ENCODE measurements around the gene ITPR2. TPM values are rescaled to one million over a fixed set of nuclear protein-coding genes. Genes with fewer than 3 reads are reported as not detected.

Gene ITPR2
- total and polyA plus RNA-seq, 4 donors = 4.1 to 47.0 (median 26.5) TPM

GRCh38 chr12:26445909-26446308 is 387.1 kb downstream of the ITPR2 start:
- Histone ChIP-seq H3K9ac (ENCODE audit: insufficient read depth in 1 of 2, low read length in 2 of 2) (no peak overlapping the region), H3K9me3 (ENCODE audit: control insufficient read depth in 4 of 4, insufficient read depth in 3 of 4, low read length in 3 of 4) (no peaks in the 10 kb centered on the region), H3K4me3 (no peak overlapping the region), H3K27me3 (ENCODE audit: control insufficient read depth in 3 of 3, insufficient read depth in 3 of 3, low read length in 2 of 3) (no peaks in the 10 kb centered on the region), H3K27ac (ENCODE audit: low read depth in 1 of 2, low read length in 1 of 2) (no peak overlapping the region), H3K4me1 (ENCODE audit: control insufficient read depth in 5 of 5, insufficient read depth in 5 of 5, low read length in 5 of 5) (peaks cover 0 to 3% (median 0%) of the 10 kb centered on the region in 5 donors), H3K36me3 (ENCODE audit: control insufficient read depth in 4 of 4, insufficient read depth in 4 of 4, low read length in 4 of 4) (peaks cover 0 to 4% (median under 1%) of the 10 kb centered on the region in 4 donors)
- no peak for DNase-seq
- TF ChIP-seq CTCF (IDR thresholded peaks at IDR 0.05; ENCODE audit: control extremely low read depth, extremely low read depth) = no peak
- 88 to 89% methylated on average over 2 of the region's 2 CpGs for WGBS, 2 donors
- ATAC-seq (ENCODE audit: insufficient read depth, low FRiP score) = no peak

GRCh38 chr12:26443309-26443708 is 389.7 kb downstream of the ITPR2 start:
- peaks cover 0 to 3% (median 0%) of the 10 kb centered on the region in 5 donors for H3K4me1 ChIP-seq (ENCODE audit: control insufficient read depth in 5 of 5, insufficient read depth in 5 of 5, low read length in 5 of 5)
- H3K27me3 ChIP-seq (ENCODE audit: control insufficient read depth in 3 of 3, insufficient read depth in 3 of 3, low read length in 2 of 3) = no peaks in the 10 kb centered on the region
- no peak overlapping the region for H3K4me3 ChIP-seq
- no peaks in the 10 kb centered on the region for H3K9me3 ChIP-seq (ENCODE audit: control insufficient read depth in 4 of 4, insufficient read depth in 3 of 4, low read length in 3 of 4)
- 97 to 99% methylated on average over 2 of the region's 2 CpGs for WGBS, 2 donors
- no peak for DNase-seq
- H3K27ac ChIP-seq (ENCODE audit: low read depth in 1 of 2, low read length in 1 of 2) = no peak overlapping the region
- no peak overlapping the region for H3K9ac ChIP-seq (ENCODE audit: insufficient read depth in 1 of 2, low read length in 2 of 2)
- no peak for TF ChIP-seq CTCF (IDR thresholded peaks at IDR 0.05; ENCODE audit: control extremely low read depth, extremely low read depth)
- peaks cover 0 to 3% (median 0%) of the 10 kb centered on the region in 4 donors for H3K36me3 ChIP-seq (ENCODE audit: control insufficient read depth in 4 of 4, insufficient read depth in 4 of 4, low read length in 4 of 4)
- no peak for ATAC-seq (ENCODE audit: insufficient read depth, low FRiP score)

GRCh38 chr12:26441434-26441833 is 391.6 kb downstream of the ITPR2 start:
- H3K27me3 ChIP-seq (ENCODE audit: control insufficient read depth in 3 of 3, insufficient read depth in 3 of 3, low read length in 2 of 3) = no peaks in the 10 kb centered on the region
- peaks cover 0 to 3% (median 0%) of the 10 kb centered on the region in 5 donors for H3K4me1 ChIP-seq (ENCODE audit: control insufficient read depth in 5 of 5, insufficient read depth in 5 of 5, low read length in 5 of 5)
- DNase-seq = no peak
- no peaks in the 10 kb centered on the region for H3K9me3 ChIP-seq (ENCODE audit: control insufficient read depth in 4 of 4, insufficient read depth in 3 of 4, low read length in 3 of 4)
- WGBS, 2 donors = 95% methylated on average over 1 of the region's 1 CpG
- no peak overlapping the region for H3K4me3 ChIP-seq
- H3K9ac ChIP-seq (ENCODE audit: insufficient read depth in 1 of 2, low read length in 2 of 2) = no peak overlapping the region
- TF ChIP-seq CTCF (IDR thresholded peaks at IDR 0.05; ENCODE audit: control extremely low read depth, extremely low read depth) = no peak
- H3K27ac ChIP-seq (ENCODE audit: low read depth in 1 of 2, low read length in 1 of 2) = no peak overlapping the region
- H3K36me3 ChIP-seq (ENCODE audit: control insufficient read depth in 4 of 4, insufficient read depth in 4 of 4, low read length in 4 of 4) = peaks cover 0 to 3% (median 0%) of the 10 kb centered on the region in 4 donors
- ATAC-seq (ENCODE audit: insufficient read depth, low FRiP score) = no peak

- Histone ChIP-seq H3K36me3 (ENCODE audit: control insufficient read depth in 4 of 4, insufficient read depth in 4 of 4, low read length in 4 of 4) (peaks cover 0 to 3% (median 0%) of the 10 kb centered on the region in 4 donors), H3K9ac (ENCODE audit: insufficient read depth in 1 of 2, low read length in 2 of 2) (no peak overlapping the region), H3K27me3 (ENCODE audit: control insufficient read depth in 3 of 3, insufficient read depth in 3 of 3, low read length in 2 of 3) (no peaks in the 10 kb centered on the region), H3K4me1 (ENCODE audit: control insufficient read depth in 5 of 5, insufficient read depth in 5 of 5, low read length in 5 of 5) (no peaks in the 10 kb centered on the region), H3K4me3 (no peak overlapping the region), H3K27ac (ENCODE audit: low read depth in 1 of 2, low read length in 1 of 2) (no peak overlapping the region), H3K9me3 (ENCODE audit: control insufficient read depth in 4 of 4, insufficient read depth in 3 of 4, low read length in 3 of 4) (no peaks in the 10 kb centered on the region)
- ATAC-seq (ENCODE audit: insufficient read depth, low FRiP score) = no peak
- 95 to 97% methylated on average over 1 of the region's 1 CpG for WGBS, 2 donors
- no peak for DNase-seq
- no peak for TF ChIP-seq CTCF (IDR thresholded peaks at IDR 0.05; ENCODE audit: control extremely low read depth, extremely low read depth)
Measured at GRCh38 chr12:26435069-26435404, 398.0 kb downstream of the ITPR2 start.
